GM10847 (cell line): Measurements from ENCODE around the gene LGALS4.
A peak's percentile ranks its signal among the peaks of the same experiment; 100 is the strongest.

Experiments
- POLR2A ChIP-seq: IDR thresholded peaks from 2 replicates; pipeline ENCODE4 v1.6.1; 2011; ENCODE audit not compliant: insufficient read length; ENCODE audit errors: extremely low read depth

Gene LGALS4

GRCh38 chr19:38785187-38785699 is 27.5 kb downstream of the LGALS4 start:
- TF ChIP-seq POLR2A = no peak

DNA sequence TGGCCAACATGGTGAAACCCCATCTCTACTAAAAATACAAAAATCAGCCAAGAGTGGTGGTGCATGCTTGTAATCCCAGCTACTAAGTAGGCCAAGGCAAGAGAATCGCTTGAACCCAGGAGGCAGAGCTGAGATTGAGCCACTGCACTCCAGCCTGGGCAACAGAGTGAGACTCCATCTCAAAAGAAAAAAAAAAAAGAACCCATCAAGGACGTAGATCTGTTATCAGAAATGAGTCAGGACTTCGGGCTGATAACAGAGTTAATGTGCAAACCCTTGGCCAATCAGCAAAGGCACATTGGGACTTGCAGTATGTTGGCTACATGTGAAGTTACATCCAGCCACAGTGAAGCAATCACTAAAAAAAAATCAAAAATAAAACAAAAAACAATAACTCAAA is 28.5 kb downstream of the LGALS4 start:
- no peak for TF ChIP-seq POLR2A

DNA sequence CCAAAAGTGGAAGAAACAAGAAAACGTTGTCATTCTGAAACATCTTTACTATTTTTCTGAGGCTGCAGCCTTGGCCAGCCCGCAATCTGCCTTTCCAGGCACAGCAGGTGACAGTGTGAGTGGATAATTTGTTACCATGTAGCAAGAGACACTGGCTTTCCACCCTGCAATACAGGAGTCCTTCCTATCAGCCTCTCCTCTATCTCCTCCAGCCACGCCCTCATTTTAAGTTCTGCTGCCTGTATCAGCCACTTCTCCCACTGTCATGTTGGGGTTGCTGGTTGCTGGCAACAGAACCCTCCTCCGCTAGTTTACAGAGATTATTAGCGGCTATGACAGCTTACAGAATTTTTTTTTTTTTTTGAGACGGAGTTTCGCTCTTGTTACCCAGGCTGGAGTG is 31.7 kb downstream of the LGALS4 start:
- no peak for TF ChIP-seq POLR2A

GRCh38 chr19:38780443-38780842 is 32.3 kb downstream of the LGALS4 start:
- no peak for TF ChIP-seq POLR2A

DNA sequence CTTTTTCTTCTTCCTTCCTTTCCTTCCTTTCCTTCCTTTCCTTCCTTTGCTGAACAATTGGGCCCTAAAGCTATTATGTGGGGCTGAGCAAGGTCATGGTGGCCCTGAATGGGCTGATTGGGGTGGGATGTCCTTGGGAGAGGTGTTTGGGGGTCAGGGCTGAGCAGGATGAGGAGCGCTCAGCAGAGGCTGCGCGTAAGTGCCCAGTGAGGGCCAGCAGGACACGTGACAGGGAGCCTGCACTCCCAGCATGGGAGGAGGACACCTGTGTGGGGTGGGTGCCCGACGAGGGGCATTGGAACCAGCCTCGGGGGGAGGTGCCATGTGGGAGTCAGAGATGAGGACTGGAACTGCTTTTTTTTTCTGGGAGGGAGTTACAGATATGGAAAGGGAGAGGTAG is 34.0 kb downstream of the LGALS4 start:
- TF ChIP-seq POLR2A = no peak

DNA sequence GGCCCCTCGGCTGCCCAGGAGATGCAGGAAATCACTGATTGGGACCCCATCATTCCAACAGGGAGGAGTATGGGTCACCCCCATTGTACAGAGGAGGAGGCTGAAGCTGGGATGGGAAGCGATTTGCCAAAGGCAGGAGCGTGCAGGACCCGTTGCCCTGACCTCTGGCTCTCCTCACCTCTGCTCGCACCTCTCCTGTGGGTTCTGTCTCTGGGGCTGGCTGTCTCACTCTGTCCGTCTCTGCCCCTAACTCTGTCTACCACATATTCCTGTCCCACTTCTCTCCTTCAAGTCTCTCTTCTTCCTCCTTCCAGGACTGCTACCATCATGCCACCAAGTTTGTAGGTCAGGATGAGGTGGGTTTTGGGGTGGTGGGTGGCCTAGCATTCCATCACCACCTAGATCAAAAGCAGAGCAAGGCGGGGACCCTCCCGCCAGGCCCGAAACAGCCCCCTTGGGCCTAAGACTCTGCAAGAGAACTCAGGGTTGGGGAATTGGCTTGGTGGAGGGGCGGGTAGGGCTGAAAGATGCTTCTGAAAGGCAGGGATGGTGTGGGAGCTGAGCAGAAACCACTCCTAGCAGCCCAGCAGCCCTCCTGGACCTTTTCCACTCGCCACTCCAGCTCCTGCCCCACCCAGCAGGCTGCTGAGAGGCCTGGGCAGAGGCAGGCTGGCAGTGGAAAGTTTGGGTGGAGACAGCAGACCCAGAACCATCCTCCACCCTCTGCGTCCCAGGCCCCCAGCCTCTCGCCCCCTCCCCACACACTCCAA is 38.4 kb downstream of the LGALS4 start:
- no peak for TF ChIP-seq POLR2A

DNA sequence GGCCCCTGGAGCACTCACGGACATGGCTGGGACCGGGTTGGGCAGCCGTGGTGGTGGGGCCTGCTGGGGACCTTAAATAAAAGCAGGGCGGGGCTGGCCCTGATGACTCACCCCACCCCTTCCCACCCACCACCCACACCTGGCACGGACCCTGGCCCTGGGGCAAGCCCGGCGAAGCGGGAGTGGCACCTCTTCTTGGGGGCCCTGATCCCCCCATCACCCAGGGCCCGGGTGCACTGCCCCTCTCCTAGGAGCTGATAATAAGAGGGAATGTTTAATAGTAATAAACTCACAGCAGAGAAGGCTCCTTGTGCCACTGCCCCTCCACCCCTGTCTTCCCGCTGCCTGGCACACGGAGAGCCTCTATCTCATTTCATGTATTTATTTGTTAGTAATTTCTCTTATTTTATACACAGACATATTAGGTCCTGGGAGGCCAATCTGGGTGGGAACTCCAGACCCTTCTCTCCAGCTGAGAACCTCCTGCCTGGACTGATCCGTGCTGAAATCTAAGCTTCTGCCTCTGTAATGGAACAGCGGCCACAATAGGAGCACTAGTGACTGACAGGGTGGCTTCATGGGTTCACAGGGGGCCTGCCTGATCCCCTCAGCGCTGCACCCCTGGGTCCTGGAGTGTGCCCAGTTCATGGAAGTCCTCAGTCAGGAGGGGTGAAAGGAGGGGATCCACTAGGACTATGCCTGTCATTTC is 39.1 kb downstream of the LGALS4 start, which contains the start of gene LGALS7:
TSS of gene LGALS7 (minus strand) at position 49 of the 709 bp plus-strand sequence. CDS start at position 24, 25 bp downstream.
- TF ChIP-seq POLR2A = no peak

GRCh38 chr19:38769635-38770211 is 43.0 kb downstream of the LGALS4 start:
- TF ChIP-seq POLR2A = peak; percentile 23

GRCh38 chr19:38766276-38767047 is 46.3 kb downstream of the LGALS4 start:
- TF ChIP-seq POLR2A = no peak

- no peak for TF ChIP-seq POLR2A
Observed at GRCh38 chr19:38765214-38765613, 47.5 kb downstream of the LGALS4 start.

- TF ChIP-seq POLR2A = no peak
Observed at GRCh38 chr19:38763795-38764220, 48.9 kb downstream of the LGALS4 start.

GRCh38 chr19:38759590-38760003 is 53.1 kb downstream of the LGALS4 start:
- TF ChIP-seq POLR2A = no peak
